Measurements from ENCODE around the gene BMPR1A. TPM values are rescaled to one million over a fixed set of nuclear protein-coding genes. Genes with fewer than 3 reads are reported as not detected.

Gene BMPR1A
- total RNA-seq, 1 donor from 2014 or later: 42.3 TPM

DNA sequence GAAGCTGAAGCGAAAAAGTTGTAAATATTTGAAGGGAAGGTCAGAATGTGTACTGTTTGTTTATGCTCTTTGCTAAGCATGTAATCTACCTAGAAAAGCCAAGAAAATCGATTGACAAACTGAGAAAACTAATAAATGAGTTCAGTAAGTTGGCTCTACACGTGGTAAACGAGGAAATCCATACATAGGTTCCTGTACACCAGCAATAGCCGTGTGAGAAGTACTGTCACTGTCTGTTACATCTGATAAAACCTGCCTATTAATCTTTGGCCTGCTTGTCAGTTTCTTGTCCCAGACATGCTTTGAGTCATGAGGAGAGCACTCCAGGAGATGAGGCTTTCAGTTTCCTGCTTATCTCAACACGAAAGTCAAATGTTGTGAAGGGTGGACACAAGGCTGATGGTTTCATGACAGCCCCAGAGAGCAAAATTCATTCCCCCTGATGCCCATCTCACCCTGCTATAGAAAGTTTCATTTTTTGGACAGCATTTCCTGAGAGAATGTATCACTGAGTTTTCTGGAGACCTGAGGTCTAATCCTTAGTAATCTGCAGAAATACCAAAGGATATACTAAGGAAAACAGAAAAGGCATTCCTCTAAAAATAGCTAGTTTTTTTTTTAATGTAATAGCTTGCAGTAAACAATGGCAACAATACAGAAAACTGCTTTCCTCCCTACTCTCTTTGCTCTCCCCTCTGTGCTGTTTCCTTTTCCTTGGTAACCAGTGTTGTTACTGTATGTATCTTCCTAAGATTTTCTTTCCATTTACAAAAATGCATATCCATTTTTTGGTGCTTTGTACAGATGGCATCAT lies 18.8 kb downstream of the BMPR1A start:
- Histone ChIP-seq H3K9me3 (ENCODE audit: control insufficient read depth in 3 of 3, low read length in 3 of 3) (no peaks in the 10 kb centered on the region), H3K27ac (ENCODE audit: low read depth, low read length) (peak overlapping the region; percentile 33), H3K36me3 (ENCODE audit: control insufficient read depth in 3 of 3, insufficient read depth in 3 of 3, low read length in 3 of 3) (no peaks in the 10 kb centered on the region), H3K4me1 (ENCODE audit: control insufficient read depth in 3 of 3, insufficient read depth in 3 of 3, low read length in 3 of 3) (peaks cover 6 to 20% (median 16%) of the 10 kb centered on the region in 3 donors), H3K9ac (ENCODE audit: low read depth in 1 of 3, low read length in 3 of 3) (peak overlapping the region in 1 of 3 donors; percentile 47), H3K27me3 (ENCODE audit: control insufficient read depth in 3 of 3, insufficient read depth in 3 of 3, low read length in 3 of 3) (no peaks in the 10 kb centered on the region), H3K4me3 (ENCODE audit: low read length in 3 of 3) (no peak overlapping the region)

DNA sequence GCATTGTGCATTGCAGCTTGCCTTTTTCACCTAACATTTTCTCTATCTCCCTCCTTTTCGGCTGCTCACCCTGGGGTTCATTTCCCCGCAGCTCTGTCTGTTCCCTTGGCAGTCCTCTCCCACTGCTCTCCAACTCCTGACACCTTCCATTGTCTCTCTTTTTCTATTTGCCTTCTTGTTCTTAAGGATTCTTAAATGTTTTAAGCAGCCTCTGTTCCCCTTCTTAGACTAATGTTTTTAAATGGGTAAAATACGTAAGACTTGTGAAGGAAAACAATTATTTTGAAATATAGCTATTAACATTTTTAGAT lies 19.4 kb downstream of the BMPR1A start:
- H3K4me1 ChIP-seq (ENCODE audit: control insufficient read depth in 3 of 3, insufficient read depth in 3 of 3, low read length in 3 of 3): peaks cover 4 to 15% (median 14%) of the 10 kb centered on the region in 3 donors

DNA sequence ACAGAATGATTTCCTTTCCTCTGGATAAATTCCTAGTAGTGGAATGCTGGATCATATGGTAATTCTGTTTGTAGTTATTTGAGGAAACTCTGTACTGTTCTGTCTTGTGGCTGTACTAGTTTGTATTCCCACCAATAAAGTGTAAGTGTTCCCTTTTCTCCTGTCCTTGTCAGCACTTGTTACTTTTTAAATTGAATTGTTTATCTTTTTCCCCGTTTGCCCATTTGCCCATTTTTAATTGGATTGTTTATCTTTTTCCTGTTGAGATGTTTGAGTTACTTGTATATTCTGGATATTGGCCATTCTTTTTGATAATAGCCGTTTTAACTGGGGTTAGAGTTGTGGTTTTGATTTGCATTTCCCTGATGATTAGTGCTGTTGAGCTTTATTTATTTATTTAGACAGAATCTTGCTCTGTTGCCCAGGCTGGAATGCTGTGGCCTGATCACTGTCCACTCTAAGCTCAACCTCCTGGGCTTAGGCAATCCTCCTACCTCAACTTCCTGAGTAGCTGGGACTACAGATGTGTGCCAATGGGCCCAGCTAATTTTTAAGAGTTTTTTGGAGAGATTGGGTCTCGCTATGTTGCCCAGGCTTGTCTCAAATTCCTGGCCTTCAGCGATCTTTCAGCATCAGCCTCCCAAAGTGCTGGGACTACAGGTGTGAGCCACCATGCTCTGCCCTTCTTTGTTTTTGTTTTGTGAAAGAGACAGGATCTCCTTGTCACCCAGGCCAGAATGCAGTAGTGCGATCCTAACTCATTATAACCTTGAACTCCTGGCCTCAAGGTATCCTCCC lies 23.0 kb downstream of the BMPR1A start:
- Histone ChIP-seq H3K27ac (ENCODE audit: low read depth, low read length) (no peak overlapping the region), H3K4me1 (ENCODE audit: control insufficient read depth in 3 of 3, insufficient read depth in 3 of 3, low read length in 3 of 3) (peaks cover 9 to 22% (median 20%) of the 10 kb centered on the region in 3 donors), H3K36me3 (ENCODE audit: control insufficient read depth in 3 of 3, insufficient read depth in 3 of 3, low read length in 3 of 3) (no peaks in the 10 kb centered on the region), H3K9me3 (ENCODE audit: control insufficient read depth in 3 of 3, low read length in 3 of 3) (no peaks in the 10 kb centered on the region), H3K9ac (ENCODE audit: low read depth in 1 of 3, low read length in 3 of 3) (no peak overlapping the region), H3K27me3 (ENCODE audit: control insufficient read depth in 3 of 3, insufficient read depth in 3 of 3, low read length in 3 of 3) (no peaks in the 10 kb centered on the region), H3K4me3 (ENCODE audit: low read length in 3 of 3) (no peak overlapping the region)

More for the DNA sequence above, 19.4 kb downstream of the BMPR1A start:
- no peaks in the 10 kb centered on the region for H3K9me3 ChIP-seq (ENCODE audit: control insufficient read depth in 3 of 3, low read length in 3 of 3)
- H3K9ac ChIP-seq (ENCODE audit: low read depth in 1 of 3, low read length in 3 of 3): peak overlapping the region in 1 of 3 donors; percentile 47
- no peak overlapping the region for H3K4me3 ChIP-seq (ENCODE audit: low read length in 3 of 3)
- no peaks in the 10 kb centered on the region for H3K36me3 ChIP-seq (ENCODE audit: control insufficient read depth in 3 of 3, insufficient read depth in 3 of 3, low read length in 3 of 3)
- no peaks in the 10 kb centered on the region for H3K27me3 ChIP-seq (ENCODE audit: control insufficient read depth in 3 of 3, insufficient read depth in 3 of 3, low read length in 3 of 3)
- no peak overlapping the region for H3K27ac ChIP-seq (ENCODE audit: low read depth, low read length)

DNA sequence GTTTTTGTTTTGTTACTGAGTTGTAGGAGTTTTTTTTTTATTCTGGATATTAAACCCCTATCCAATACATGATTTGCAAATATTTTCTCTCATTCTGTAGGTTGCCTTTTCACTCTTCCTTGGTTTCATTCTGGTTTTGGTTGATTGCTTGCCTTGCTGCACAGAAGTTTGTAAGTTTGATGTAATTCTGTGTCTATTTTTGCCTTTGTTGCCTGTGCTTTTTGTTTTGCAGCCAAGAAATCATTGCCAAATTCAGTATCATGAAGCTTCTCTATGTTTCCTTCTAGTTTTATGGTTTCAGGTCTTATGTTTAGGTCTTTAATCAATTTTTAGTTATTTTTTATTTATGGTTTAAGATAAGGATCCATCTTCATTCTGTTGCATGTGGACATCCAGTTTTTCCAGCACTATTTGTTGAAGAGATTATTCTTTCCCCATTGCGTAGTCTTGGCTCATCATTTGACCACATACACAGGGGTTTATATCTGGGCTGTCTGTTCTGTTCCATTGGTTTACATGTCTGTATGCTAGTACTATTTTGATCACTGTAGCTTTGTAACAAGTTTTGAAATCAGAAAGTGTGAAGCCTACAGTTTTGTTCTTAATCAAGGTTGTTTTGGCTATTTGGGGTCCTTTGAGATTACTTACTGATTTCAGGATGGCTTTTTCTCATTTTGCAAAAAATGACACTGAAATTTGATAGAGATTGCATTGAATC lies 26.4 kb downstream of the BMPR1A start:
- Histone ChIP-seq H3K4me3 (ENCODE audit: low read length in 3 of 3) (peak overlapping the region in 1 of 3 donors; percentile 12), H3K36me3 (ENCODE audit: control insufficient read depth in 3 of 3, insufficient read depth in 3 of 3, low read length in 3 of 3) (no peaks in the 10 kb centered on the region), H3K27ac (ENCODE audit: low read depth, low read length) (peak overlapping the region; percentile 67), H3K9me3 (ENCODE audit: control insufficient read depth in 3 of 3, low read length in 3 of 3) (no peaks in the 10 kb centered on the region), H3K27me3 (ENCODE audit: control insufficient read depth in 3 of 3, insufficient read depth in 3 of 3, low read length in 3 of 3) (no peaks in the 10 kb centered on the region), H3K4me1 (ENCODE audit: control insufficient read depth in 3 of 3, insufficient read depth in 3 of 3, low read length in 3 of 3) (peaks cover 25 to 31% (median 27%) of the 10 kb centered on the region in 3 donors), H3K9ac (ENCODE audit: low read depth in 1 of 3, low read length in 3 of 3) (peak overlapping the region in 1 of 3 donors; percentile 9)

DNA sequence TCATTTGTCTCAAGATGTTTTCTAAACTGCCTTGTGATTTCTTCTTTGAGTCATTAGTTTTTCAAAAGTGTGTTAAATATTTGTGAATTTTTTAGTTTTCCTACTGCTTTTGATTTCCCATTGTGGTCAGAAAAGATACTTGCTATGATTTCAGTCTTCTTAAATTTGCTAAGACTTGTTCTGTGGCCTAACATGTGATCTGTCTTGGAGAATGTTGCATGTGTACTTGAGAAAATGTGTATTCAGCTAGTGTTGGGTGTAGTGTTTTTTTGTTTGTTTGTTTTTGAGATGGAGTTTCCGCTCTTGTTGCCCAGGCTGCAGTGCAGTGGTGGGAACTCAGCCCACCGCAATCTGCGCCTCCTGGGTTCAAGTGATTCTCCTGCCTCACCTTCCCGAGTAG lies 28.6 kb downstream of the BMPR1A start:
- Histone ChIP-seq H3K27ac (ENCODE audit: low read depth, low read length) (no peak overlapping the region), H3K36me3 (ENCODE audit: control insufficient read depth in 3 of 3, insufficient read depth in 3 of 3, low read length in 3 of 3) (no peaks in the 10 kb centered on the region), H3K4me1 (ENCODE audit: control insufficient read depth in 3 of 3, insufficient read depth in 3 of 3, low read length in 3 of 3) (peaks cover 25 to 28% (median 27%) of the 10 kb centered on the region in 3 donors), H3K4me3 (ENCODE audit: low read length in 3 of 3) (no peak overlapping the region), H3K9ac (ENCODE audit: low read depth in 1 of 3, low read length in 3 of 3) (no peak overlapping the region), H3K27me3 (ENCODE audit: control insufficient read depth in 3 of 3, insufficient read depth in 3 of 3, low read length in 3 of 3) (no peaks in the 10 kb centered on the region), H3K9me3 (ENCODE audit: control insufficient read depth in 3 of 3, low read length in 3 of 3) (no peaks in the 10 kb centered on the region)

DNA sequence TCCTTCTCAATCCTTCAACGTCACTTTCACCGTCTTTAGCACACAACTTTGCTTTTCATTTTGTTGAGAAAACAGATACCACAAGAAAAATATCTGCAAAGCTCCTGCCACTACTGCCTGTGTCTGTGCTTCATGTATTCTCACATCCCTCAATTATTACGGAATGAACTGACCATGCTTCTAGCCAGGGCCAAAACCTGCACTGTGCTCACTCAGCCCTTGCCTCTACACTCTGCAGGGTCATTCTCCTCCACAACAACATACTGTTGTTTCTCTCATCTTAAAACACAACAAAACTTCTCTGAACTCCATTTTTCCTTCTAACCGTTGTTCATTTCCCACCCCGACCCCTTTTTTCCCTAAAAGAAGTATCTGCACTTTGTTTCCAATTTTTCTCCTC lies 29.5 kb downstream of the BMPR1A start:
- H3K4me1 ChIP-seq (ENCODE audit: control insufficient read depth in 3 of 3, insufficient read depth in 3 of 3, low read length in 3 of 3): peaks cover 25 to 28% (median 27%) of the 10 kb centered on the region in 3 donors
- no peaks in the 10 kb centered on the region for H3K27me3 ChIP-seq (ENCODE audit: control insufficient read depth in 3 of 3, insufficient read depth in 3 of 3, low read length in 3 of 3)
- no peak overlapping the region for H3K27ac ChIP-seq (ENCODE audit: low read depth, low read length)
- H3K9me3 ChIP-seq (ENCODE audit: control insufficient read depth in 3 of 3, low read length in 3 of 3): no peaks in the 10 kb centered on the region
- H3K9ac ChIP-seq (ENCODE audit: low read depth in 1 of 3, low read length in 3 of 3): no peak overlapping the region
- no peaks in the 10 kb centered on the region for H3K36me3 ChIP-seq (ENCODE audit: control insufficient read depth in 3 of 3, insufficient read depth in 3 of 3, low read length in 3 of 3)
- no peak overlapping the region for H3K4me3 ChIP-seq (ENCODE audit: low read length in 3 of 3)

DNA sequence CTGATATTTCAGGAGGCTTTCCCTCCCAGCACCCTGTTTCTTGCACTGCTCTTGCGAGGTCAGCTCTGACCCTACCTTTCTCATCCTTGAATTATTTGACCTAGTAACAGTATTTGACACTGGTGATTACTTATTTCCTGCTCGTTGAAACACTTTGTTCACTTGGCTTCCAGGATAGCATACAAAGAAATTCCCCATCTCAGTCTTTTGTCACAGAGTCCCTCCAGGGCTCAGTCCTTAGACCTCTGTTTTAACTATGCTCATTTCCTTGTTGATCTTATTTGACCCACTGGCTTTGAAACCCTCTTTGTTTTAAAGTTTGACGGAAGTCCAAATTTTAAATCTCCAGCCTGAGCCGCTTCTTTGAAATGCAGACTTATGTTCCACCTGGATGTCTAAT lies 29.9 kb downstream of the BMPR1A start:
- Histone ChIP-seq H3K36me3 (ENCODE audit: control insufficient read depth in 3 of 3, insufficient read depth in 3 of 3, low read length in 3 of 3) (no peaks in the 10 kb centered on the region), H3K27ac (ENCODE audit: low read depth, low read length) (no peak overlapping the region), H3K9ac (ENCODE audit: low read depth in 1 of 3, low read length in 3 of 3) (no peak overlapping the region), H3K27me3 (ENCODE audit: control insufficient read depth in 3 of 3, insufficient read depth in 3 of 3, low read length in 3 of 3) (no peaks in the 10 kb centered on the region), H3K4me3 (ENCODE audit: low read length in 3 of 3) (no peak overlapping the region), H3K4me1 (ENCODE audit: control insufficient read depth in 3 of 3, insufficient read depth in 3 of 3, low read length in 3 of 3) (peaks cover 25 to 28% (median 27%) of the 10 kb centered on the region in 3 donors), H3K9me3 (ENCODE audit: control insufficient read depth in 3 of 3, low read length in 3 of 3) (no peaks in the 10 kb centered on the region)

DNA sequence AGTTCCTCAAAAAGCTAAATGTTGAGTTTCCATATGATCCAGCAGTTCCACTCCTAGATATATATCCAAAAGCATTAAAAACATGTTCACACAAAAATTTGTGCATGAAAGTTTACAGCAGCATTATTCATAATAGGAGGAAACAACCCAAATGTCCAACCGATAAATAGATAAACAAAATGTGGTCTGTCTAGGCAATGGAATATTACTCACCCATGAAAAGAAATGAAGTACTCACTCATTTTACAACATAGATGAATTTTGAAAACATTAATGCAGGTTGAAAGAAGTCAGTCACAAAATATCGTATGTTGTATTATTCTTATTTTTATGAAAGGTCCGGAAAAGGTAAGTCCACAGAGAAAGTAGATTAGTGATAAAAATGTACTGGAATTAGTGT lies 34.0 kb downstream of the BMPR1A start:
- Histone ChIP-seq H3K9ac (ENCODE audit: low read depth in 1 of 3, low read length in 3 of 3) (no peak overlapping the region), H3K4me3 (ENCODE audit: low read length in 3 of 3) (no peak overlapping the region), H3K9me3 (ENCODE audit: control insufficient read depth in 3 of 3, low read length in 3 of 3) (no peaks in the 10 kb centered on the region), H3K36me3 (ENCODE audit: control insufficient read depth in 3 of 3, insufficient read depth in 3 of 3, low read length in 3 of 3) (peaks cover 0 to 3% (median 0%) of the 10 kb centered on the region in 3 donors), H3K27ac (ENCODE audit: low read depth, low read length) (no peak overlapping the region), H3K27me3 (ENCODE audit: control insufficient read depth in 3 of 3, insufficient read depth in 3 of 3, low read length in 3 of 3) (no peaks in the 10 kb centered on the region), H3K4me1 (ENCODE audit: control insufficient read depth in 3 of 3, insufficient read depth in 3 of 3, low read length in 3 of 3) (peaks cover 15 to 19% (median 18%) of the 10 kb centered on the region in 3 donors)

DNA sequence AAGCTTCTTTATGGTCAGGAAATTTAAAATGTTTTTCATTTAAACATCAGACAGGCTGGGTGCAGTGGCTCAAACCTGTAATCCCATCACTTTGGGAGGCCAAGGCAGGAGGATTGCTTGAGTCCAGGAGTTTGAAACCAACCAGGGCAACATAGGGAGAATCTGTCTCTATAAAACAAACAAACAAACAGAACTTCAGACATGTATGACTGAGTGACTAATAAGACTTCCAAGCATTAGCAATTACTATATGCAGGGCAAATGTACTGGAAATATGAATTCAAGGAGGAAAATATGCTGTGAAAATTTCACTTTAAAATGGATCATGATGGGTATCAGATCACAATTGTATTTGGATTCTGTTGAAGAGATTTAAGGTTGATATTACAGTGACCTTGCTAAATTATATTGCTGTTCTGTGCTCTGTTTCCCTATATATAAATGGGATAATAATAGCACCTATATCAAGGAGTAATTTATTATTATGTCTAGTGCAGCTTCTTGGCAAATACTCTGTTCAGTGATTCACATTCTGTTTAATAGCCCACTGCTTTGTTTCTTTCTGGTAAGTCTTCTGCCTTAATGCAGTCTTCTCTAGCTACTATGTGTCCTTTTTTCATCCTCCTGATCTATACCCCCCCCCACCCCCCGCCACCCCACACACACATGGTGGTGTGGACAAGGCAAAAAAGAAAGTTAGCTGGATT lies 36.2 kb downstream of the BMPR1A start:
- Histone ChIP-seq H3K9ac (ENCODE audit: low read depth in 1 of 3, low read length in 3 of 3) (no peak overlapping the region), H3K27ac (ENCODE audit: low read depth, low read length) (no peak overlapping the region)

More for the DNA sequence above, 36.2 kb downstream of the BMPR1A start:
- H3K9me3 ChIP-seq (ENCODE audit: control insufficient read depth in 3 of 3, low read length in 3 of 3): no peaks in the 10 kb centered on the region
- H3K36me3 ChIP-seq (ENCODE audit: control insufficient read depth in 3 of 3, insufficient read depth in 3 of 3, low read length in 3 of 3): peaks cover 0 to 3% (median 0%) of the 10 kb centered on the region in 3 donors
- no peaks in the 10 kb centered on the region for H3K27me3 ChIP-seq (ENCODE audit: control insufficient read depth in 3 of 3, insufficient read depth in 3 of 3, low read length in 3 of 3)
- H3K4me1 ChIP-seq (ENCODE audit: control insufficient read depth in 3 of 3, insufficient read depth in 3 of 3, low read length in 3 of 3): peaks cover 1 to 5% (median 4%) of the 10 kb centered on the region in 3 donors
- no peak overlapping the region for H3K4me3 ChIP-seq (ENCODE audit: low read length in 3 of 3)
